Caco-2 (cell line): ENCODE results near the gene MSH2. TPM values are rescaled to one million over a fixed set of nuclear protein-coding genes. Genes with fewer than 3 reads are reported as not detected.

Source experiments
- BruUV-seq: library from RNA; stranded (reverse); fragments of 400-500 nt; replicated peaks from 2 replicates; lab custom pipeline; 2021; lab: Mats Ljungman, UMichigan
- CTCF ChIA-PET: fragments of 300-600 bp; sonication (Branson Sonifier 250); formaldehyde crosslinking; loops from one replicate; lab custom pipeline; 2022; ENCODE audit warnings: antibody characterized with exemption; lab: Charles Lee
- POLR2A ChIA-PET: fragments of 300-600 bp; sonication (Branson Sonifier 250); formaldehyde crosslinking; loops from one replicate; lab custom pipeline; 2022; ENCODE audit warnings: antibody characterized with exemption; lab: Charles Lee
- DNase-seq, 2 experiments: peaks; one replicate each; pipeline versions ENCODE4 v3.0.0 to v3.0.0-alpha.2; 2020 to 2022
- H3K27me3 ChIP-seq: replicated peaks from 2 replicates; pipeline ENCODE4 v1.6.0; 2011; ENCODE audit warnings: low read length; ENCODE audit not compliant: control insufficient read depth, insufficient read depth
- H3K36me3 ChIP-seq: 2 replicates; pipeline ENCODE4 v1.5.1; 2011; ENCODE audit warnings: low read length; ENCODE audit not compliant: control insufficient read depth, insufficient read depth
- H3K4me1 ChIP-seq: fragments of 250-450 bp; sonication (Bioruptor Pico); 2 replicates; pipeline ENCODE4 v1.5.1; 2020; ENCODE audit warnings: mild to moderate bottlenecking
- H3K4me3 ChIP-seq: 2 replicates; pipeline ENCODE4 v1.5.1; 2011; ENCODE audit warnings: low read depth, mild to moderate bottlenecking, control low read depth, low read length
- H3K9me3 ChIP-seq: fragments of 250-450 bp; sonication (Bioruptor Pico); 2 replicates; pipeline ENCODE4 v1.5.1; 2020; ENCODE audit warnings: mild to moderate bottlenecking, moderate library complexity
- H3K27ac Mint-ChIP-seq: one replicate; pipeline ENCODE4 v1.8.0; 2022; ENCODE audit warnings: mixed read lengths; ENCODE audit not compliant: unreplicated experiment
- H3K27me3 Mint-ChIP-seq: one replicate; pipeline ENCODE4 v1.8.0; 2022; ENCODE audit warnings: mixed read lengths; ENCODE audit not compliant: insufficient read depth, unreplicated experiment
- H3K36me3 Mint-ChIP-seq: one replicate; pipeline ENCODE4 v1.8.0; 2022; ENCODE audit warnings: mild to moderate bottlenecking, mixed read lengths; ENCODE audit not compliant: insufficient read depth, unreplicated experiment
- H3K4me1 Mint-ChIP-seq: one replicate; pipeline ENCODE4 v1.8.0; 2022; ENCODE audit warnings: low read depth, mixed read lengths; ENCODE audit not compliant: unreplicated experiment
- H3K4me3 Mint-ChIP-seq: one replicate; pipeline ENCODE4 v1.8.0; 2022; ENCODE audit warnings: mild to moderate bottlenecking, moderate library complexity, mixed read lengths; ENCODE audit not compliant: unreplicated experiment
- H3K9me3 Mint-ChIP-seq: one replicate; pipeline ENCODE4 v1.8.0; 2022; ENCODE audit warnings: mixed read lengths; ENCODE audit not compliant: unreplicated experiment
- intact Hi-C: fragments of 100-400 bp; cut with micrococcal nuclease; formaldehyde crosslinking; loops from one replicate; pipeline ENCODE4 v1.10.0; 2022; ENCODE audit not compliant: unreplicated experiment
- total RNA-seq: library from RNA; stranded (reverse); gene quantifications from 2 replicates; pipeline ENCODE4 v1.2.3, GENCODE V29; 2022
- TF ChIP-seq, protein P1 (sequence below), 2 experiments: fragments of 200-600 bp in 1 of 2; IDR thresholded peaks; 1 replicate in 1 of 2; 2 replicates in 1 of 2; pipeline versions ENCODE4 v1.5.1 to v1.8.0; 2011 to 2022; ENCODE audit warnings: antibody characterized with exemption in 1 of 2, control low read depth in 1 of 2, inconsistent platforms in 1 of 2, low read depth in 1 of 2, low read length in 1 of 2, mild to moderate bottlenecking in 1 of 2, moderate library complexity in 1 of 2; ENCODE audit not compliant: insufficient read depth in 1 of 2, severe bottlenecking in 1 of 2, unreplicated experiment in 1 of 2

MSH2 gene
- total RNA-seq, 1 experiment from 2014 or later, result 72.5 TPM

DNA sequence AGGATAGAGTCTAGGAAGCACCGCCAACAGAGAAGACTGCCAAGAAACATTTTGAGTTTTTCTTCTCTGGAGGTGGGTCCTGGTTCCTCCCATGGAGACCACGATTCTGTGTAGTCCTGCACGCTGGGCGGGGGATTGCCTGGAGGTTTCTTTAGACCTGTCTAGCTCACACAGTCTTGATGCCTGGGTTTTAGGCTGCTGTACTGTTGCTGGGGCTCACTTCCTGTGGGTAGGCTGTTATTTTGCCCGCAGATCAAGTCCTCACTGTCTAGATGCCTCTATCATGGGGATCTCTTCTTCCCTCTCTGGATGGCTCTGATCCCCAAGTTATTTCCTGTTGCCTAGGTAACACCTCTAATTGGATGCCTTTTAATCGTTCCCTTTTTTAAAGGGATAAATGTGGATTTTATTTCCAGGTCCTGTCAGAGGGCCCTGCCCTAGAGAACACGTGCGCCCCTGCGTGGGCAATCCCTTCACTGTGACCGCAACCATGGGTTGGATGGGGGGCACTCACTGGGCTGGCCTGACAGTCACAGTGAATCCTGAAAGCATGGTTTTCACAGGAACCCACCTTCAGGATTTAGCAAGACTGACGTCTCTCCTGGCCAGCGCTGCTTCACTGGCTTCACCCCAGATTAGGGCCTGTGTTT is 115.7 kb downstream of the MSH2 start:
- intact Hi-C loops, result no loop called here
- TF ChIP-seq, protein P1, sequence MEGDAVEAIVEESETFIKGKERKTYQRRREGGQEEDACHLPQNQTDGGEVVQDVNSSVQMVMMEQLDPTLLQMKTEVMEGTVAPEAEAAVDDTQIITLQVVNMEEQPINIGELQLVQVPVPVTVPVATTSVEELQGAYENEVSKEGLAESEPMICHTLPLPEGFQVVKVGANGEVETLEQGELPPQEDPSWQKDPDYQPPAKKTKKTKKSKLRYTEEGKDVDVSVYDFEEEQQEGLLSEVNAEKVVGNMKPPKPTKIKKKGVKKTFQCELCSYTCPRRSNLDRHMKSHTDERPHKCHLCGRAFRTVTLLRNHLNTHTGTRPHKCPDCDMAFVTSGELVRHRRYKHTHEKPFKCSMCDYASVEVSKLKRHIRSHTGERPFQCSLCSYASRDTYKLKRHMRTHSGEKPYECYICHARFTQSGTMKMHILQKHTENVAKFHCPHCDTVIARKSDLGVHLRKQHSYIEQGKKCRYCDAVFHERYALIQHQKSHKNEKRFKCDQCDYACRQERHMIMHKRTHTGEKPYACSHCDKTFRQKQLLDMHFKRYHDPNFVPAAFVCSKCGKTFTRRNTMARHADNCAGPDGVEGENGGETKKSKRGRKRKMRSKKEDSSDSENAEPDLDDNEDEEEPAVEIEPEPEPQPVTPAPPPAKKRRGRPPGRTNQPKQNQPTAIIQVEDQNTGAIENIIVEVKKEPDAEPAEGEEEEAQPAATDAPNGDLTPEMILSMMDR (IDR thresholded peaks at IDR 0.05; ENCODE audit: insufficient read depth in 1 of 2, low read depth in 1 of 2, low read length in 1 of 2, severe bottlenecking in 1 of 2, unreplicated experiment in 1 of 2), result no peak
- BruUV-seq, result no TSS peak
- H3K4me1 ChIP-seq, result no peaks in the 10 kb centered on the region
- DNase-seq, result no peak
- POLR2A ChIA-PET, result no interaction called here
- peaks cover 6% of the 10 kb centered on the region for H3K36me3 Mint-ChIP-seq
- no peak overlapping the region for H3K4me3 ChIP-seq
- H3K4me3 Mint-ChIP-seq, result no peak overlapping the region
- H3K27ac Mint-ChIP-seq, result no peak overlapping the region
- CTCF ChIA-PET, result no interaction called here
- H3K4me1 Mint-ChIP-seq, result no peaks in the 10 kb centered on the region
- no peaks in the 10 kb centered on the region for H3K27me3 ChIP-seq
- peaks cover 6% of the 10 kb centered on the region for H3K27me3 Mint-ChIP-seq
- H3K36me3 ChIP-seq, result no peaks in the 10 kb centered on the region
- no peaks in the 10 kb centered on the region for H3K9me3 ChIP-seq
- peaks cover 8% of the 10 kb centered on the region for H3K9me3 Mint-ChIP-seq

DNA sequence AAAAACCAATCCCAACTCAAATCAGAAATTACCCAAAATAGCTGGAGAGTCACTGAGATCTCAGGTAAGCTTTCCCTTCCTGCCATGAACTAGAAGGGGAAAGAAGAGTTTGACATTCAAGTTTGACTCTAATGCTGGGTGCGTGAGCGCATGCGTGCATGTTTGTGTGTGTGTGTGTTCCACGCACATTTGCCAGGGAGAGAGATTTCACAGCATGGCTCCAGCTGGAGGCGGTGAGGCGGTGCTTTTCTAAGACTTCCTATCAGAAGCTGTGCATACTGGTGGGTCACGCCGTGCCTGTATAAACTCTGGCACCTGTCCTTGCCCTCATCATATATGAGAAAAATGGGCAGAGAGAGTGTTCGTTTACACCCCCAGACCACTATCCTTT is 116.2 kb downstream of the MSH2 start:
- TF ChIP-seq, protein P1 (IDR thresholded peaks at IDR 0.05; ENCODE audit: insufficient read depth in 1 of 2, low read depth in 1 of 2, low read length in 1 of 2, severe bottlenecking in 1 of 2, unreplicated experiment in 1 of 2), result no peak
- no peak for DNase-seq
- H3K27ac Mint-ChIP-seq, result no peak overlapping the region
- no TSS peak for BruUV-seq
- no peaks in the 10 kb centered on the region for H3K36me3 ChIP-seq
- no peaks in the 10 kb centered on the region for H3K27me3 ChIP-seq
- ChIA-PET CTCF (no interaction called here), POLR2A (no interaction called here)
- peaks cover 6% of the 10 kb centered on the region for H3K36me3 Mint-ChIP-seq
- H3K4me3 ChIP-seq, result no peak overlapping the region
- no peaks in the 10 kb centered on the region for H3K4me1 Mint-ChIP-seq
- H3K4me3 Mint-ChIP-seq, result no peak overlapping the region
- peaks cover 2% of the 10 kb centered on the region for H3K9me3 Mint-ChIP-seq
- H3K9me3 ChIP-seq, result no peaks in the 10 kb centered on the region
- H3K27me3 Mint-ChIP-seq, result peaks cover 2% of the 10 kb centered on the region
- intact Hi-C loops, result no loop called here
- no peaks in the 10 kb centered on the region for H3K4me1 ChIP-seq

DNA sequence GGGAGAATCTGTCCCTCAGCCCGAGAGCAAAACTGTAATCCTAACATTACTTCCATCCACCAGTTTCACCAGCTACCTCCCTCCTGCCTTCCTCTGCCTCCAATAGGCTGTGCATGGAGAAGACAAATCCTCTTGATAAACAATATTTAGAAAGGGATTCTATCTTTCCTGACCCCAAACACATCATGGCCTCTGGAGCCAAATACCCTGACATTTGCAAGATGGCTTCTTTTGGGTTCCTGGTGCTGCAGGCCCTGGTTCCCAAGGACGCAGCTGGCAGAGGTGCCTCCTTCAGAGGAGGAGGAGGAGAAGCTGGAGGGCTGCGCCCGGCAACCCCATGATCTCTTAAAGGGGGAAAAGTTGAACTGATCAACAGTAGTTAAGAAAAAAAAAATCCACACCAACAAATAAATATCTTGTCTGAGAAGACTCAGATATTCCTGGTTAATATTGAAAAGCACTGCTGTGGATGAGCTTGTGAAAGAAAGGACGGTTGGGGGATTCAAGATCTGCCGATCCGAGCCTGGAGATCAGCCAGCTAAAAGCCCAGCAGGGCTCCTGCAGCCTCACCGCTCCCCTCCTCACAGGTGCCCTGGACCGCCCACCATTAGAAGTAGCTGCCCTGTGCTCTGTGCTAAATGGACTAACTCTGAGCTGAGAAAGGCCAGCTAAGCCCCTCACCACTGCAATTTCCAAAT is 116.8 kb downstream of the MSH2 start:
- intact Hi-C loops, result loop anchor here (2.0 kb wide), 3 partner anchors 83 to 587 kb away; no protein-coding TSS in a partner anchor
- Histone ChIP-seq H3K36me3 (no peaks in the 10 kb centered on the region), H3K27me3 (no peaks in the 10 kb centered on the region), H3K9me3 (no peaks in the 10 kb centered on the region), H3K4me3 (no peak overlapping the region), H3K4me1 (no peaks in the 10 kb centered on the region)
- DNase-seq, result no peak
- peaks cover 2% of the 10 kb centered on the region for H3K27me3 Mint-ChIP-seq
- no peaks in the 10 kb centered on the region for H3K9me3 Mint-ChIP-seq
- H3K4me3 Mint-ChIP-seq, result peak overlapping the region; percentile 76
- H3K4me1 Mint-ChIP-seq, result no peaks in the 10 kb centered on the region
- TF ChIP-seq, protein P1 (IDR thresholded peaks at IDR 0.05; ENCODE audit: insufficient read depth in 1 of 2, low read depth in 1 of 2, low read length in 1 of 2, severe bottlenecking in 1 of 2, unreplicated experiment in 1 of 2), result no peak
- POLR2A ChIA-PET, result interaction anchor here (1.4 kb wide), 1 partner anchor 263 kb away, joined by 3 read pairs; the partner anchor contains the start of gene MSH6
- no TSS peak for BruUV-seq
- CTCF ChIA-PET, result interaction anchor here (1.6 to 2.6 kb wide), 2 partner anchors 184 to 248 kb away, joined by 8 to 11 read pairs; no protein-coding TSS in a partner anchor
- no peak overlapping the region for H3K27ac Mint-ChIP-seq
- H3K36me3 Mint-ChIP-seq, result peaks cover 6% of the 10 kb centered on the region
